Sigmoid colon (tissue), 7 donors: ENCODE measurements around the gene SLC25A23. TPM values are rescaled to one million over a fixed set of nuclear protein-coding genes. Genes with fewer than 3 reads are reported as not detected.

Experiments
- DNase-seq: peaks from one replicate; pipeline ENCODE4 v3.0.0-alpha.2; 2019
- H3K27ac ChIP-seq, 4 donors: fragments of 200-600 bp; sonication (generic); one replicate each; pipeline ENCODE4 v1.5.1; 2016 to 2019; ENCODE audit warnings: mild to moderate bottlenecking in 1 of 4
- H3K27me3 ChIP-seq, 3 donors: fragments of 200-600 bp; sonication (generic); one replicate each; pipeline ENCODE4 v1.5.1; 2019; ENCODE audit warnings: mild to moderate bottlenecking in 1 of 3
- H3K36me3 ChIP-seq, 4 donors: fragments of 200-600 bp; sonication (generic); one replicate each; pipeline ENCODE4 v1.5.1; 2016 to 2019
- H3K4me1 ChIP-seq, 4 donors: fragments of 200-600 bp; sonication (generic); one replicate each; pipeline ENCODE4 v1.5.1; 2017 to 2019
- H3K4me3 ChIP-seq, 4 donors: fragments of 200-600 bp; sonication (generic); one replicate each; pipeline ENCODE4 v1.5.1; 2017 to 2019; ENCODE audit warnings: mild to moderate bottlenecking in 2 of 4, moderate library complexity in 1 of 4
- H3K9me3 ChIP-seq, 4 donors: fragments of 200-600 bp in 3 of 4; sonication (generic) in 3 of 4; one replicate each; pipeline versions ENCODE4 v1.5.1 to v1.6.1; 2013 to 2019
- EP300 ChIP-seq, 4 donors: sonication (generic); formaldehyde crosslinking; IDR thresholded peaks; one replicate each; pipeline ENCODE4 v1.6.1; 2017; ENCODE audit warnings: antibody characterized with exemption in 4 of 4
- POLR2A ChIP-seq, 2 donors: fragments of 450-650 bp; IDR thresholded peaks; one replicate each; pipeline ENCODE4 v1.6.1; 2016; ENCODE audit warnings: antibody characterized with exemption in 2 of 2, mild to moderate bottlenecking in 2 of 2, moderate library complexity in 2 of 2
- POLR2AphosphoS5 ChIP-seq, 4 donors: sonication (generic); formaldehyde crosslinking; IDR thresholded peaks; one replicate each; pipeline ENCODE4 v1.6.1; 2017; ENCODE audit warnings: antibody characterized with exemption in 4 of 4
- WGBS, 2 donors: extraction: QIAGEN DNeasy Blood & Tissue Kit; methylation state at CpG; one replicate each; pipeline ENCODE4 v1.1.7; 2013; 5-methylcytosine and 5-hydroxymethylcytosine counted together
- intact Hi-C: fragments of 100-400 bp; cut with DNase I; formaldehyde crosslinking; loops from one replicate; pipeline ENCODE4 v1.15.1; 2023
- polyA plus RNA-seq, 3 donors: library from polyadenylated mRNA; stranded (reverse); fragments of 200-250 nt; gene quantifications; one replicate each; pipeline ENCODE4 v1.2.3, GENCODE V29; 2013
- total RNA-seq, 4 donors: library from RNA; depleted of rRNA; stranded (reverse); fragments of >200 nt; gene quantifications; one replicate each; pipeline ENCODE4 v1.1.0, GENCODE V29; 2016
- TF ChIP-seq, protein P1 (sequence below), 4 experiments: fragments of 450-650 bp in 3 of 4; fragments of 200-600 bp in 1 of 4; IDR thresholded peaks; one replicate each; pipeline ENCODE4 v1.5.1; 2016 to 2019; ENCODE audit warnings: antibody characterized with exemption in 4 of 4, mild to moderate bottlenecking in 3 of 4, moderate library complexity in 2 of 4
- donor health status: healthy with polysubstance abuse.
- donor health status: Bipolar disorder and iron deficiency.
- donor health status: healthy.

The SLC25A23 gene
- total and polyA plus RNA-seq, 7 donors, result 61.5 to 188 (median 87.8) TPM

DNA sequence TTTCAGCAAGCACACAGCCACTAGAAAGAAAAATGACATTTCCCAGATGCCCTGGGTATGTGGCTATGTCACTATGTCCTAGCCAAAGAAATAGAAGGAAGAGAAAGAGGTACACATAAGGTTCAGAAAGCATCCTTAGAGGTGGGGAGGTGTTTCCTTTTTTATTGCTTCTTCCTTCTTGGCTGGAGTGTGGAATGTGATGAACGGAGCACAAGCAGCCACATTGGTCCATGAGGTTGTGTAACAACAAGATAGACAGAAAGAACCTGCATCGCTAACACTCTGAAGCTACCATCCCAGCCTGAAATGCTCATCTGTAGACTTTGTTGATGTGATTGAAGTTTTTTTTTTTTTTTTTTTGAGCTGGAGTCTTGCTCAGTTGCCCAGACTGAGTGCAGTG is 6.7 kb downstream of the SLC25A23 start:
- intact Hi-C loops, result no loop called here
- DNase-seq, result no peak
- no peak for TF ChIP-seq EP300 (IDR thresholded peaks at IDR 0.05)
- no peak for TF ChIP-seq POLR2AphosphoS5 (IDR thresholded peaks at IDR 0.05)
- no peak for TF ChIP-seq POLR2A (IDR thresholded peaks at IDR 0.05)
- TF ChIP-seq, protein P1, sequence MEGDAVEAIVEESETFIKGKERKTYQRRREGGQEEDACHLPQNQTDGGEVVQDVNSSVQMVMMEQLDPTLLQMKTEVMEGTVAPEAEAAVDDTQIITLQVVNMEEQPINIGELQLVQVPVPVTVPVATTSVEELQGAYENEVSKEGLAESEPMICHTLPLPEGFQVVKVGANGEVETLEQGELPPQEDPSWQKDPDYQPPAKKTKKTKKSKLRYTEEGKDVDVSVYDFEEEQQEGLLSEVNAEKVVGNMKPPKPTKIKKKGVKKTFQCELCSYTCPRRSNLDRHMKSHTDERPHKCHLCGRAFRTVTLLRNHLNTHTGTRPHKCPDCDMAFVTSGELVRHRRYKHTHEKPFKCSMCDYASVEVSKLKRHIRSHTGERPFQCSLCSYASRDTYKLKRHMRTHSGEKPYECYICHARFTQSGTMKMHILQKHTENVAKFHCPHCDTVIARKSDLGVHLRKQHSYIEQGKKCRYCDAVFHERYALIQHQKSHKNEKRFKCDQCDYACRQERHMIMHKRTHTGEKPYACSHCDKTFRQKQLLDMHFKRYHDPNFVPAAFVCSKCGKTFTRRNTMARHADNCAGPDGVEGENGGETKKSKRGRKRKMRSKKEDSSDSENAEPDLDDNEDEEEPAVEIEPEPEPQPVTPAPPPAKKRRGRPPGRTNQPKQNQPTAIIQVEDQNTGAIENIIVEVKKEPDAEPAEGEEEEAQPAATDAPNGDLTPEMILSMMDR (IDR thresholded peaks at IDR 0.05), result no peak
- WGBS, 2 donors, result 97 to 100% methylated on average over 2 of the region's 2 CpGs
- Histone ChIP-seq H3K4me3 (no peak overlapping the region), H3K36me3 (peaks cover 14 to 79% (median 30%) of the 10 kb centered on the region in 4 donors), H3K4me1 (peaks cover 0 to 6% (median 2%) of the 10 kb centered on the region in 4 donors), H3K9me3 (peaks cover 0 to 11% (median 4%) of the 10 kb centered on the region in 4 donors), H3K27ac (no peak overlapping the region), H3K27me3 (no peaks in the 10 kb centered on the region)

GRCh38 chr19:6452223-6452614 is 7.4 kb downstream of the SLC25A23 start:
- Histone ChIP-seq H3K4me1 (no peaks in the 10 kb centered on the region), H3K9me3 (peaks cover 0 to 11% (median 4%) of the 10 kb centered on the region in 4 donors), H3K27ac (no peak overlapping the region), H3K4me3 (no peak overlapping the region), H3K36me3 (peaks cover 14 to 80% (median 30%) of the 10 kb centered on the region in 4 donors), H3K27me3 (no peaks in the 10 kb centered on the region)
- WGBS, 2 donors, result 96 to 98% methylated on average over 19 of the region's 19 CpGs
- intact Hi-C loops, result no loop called here
- TF ChIP-seq EP300 (IDR thresholded peaks at IDR 0.05) (no peak), POLR2AphosphoS5 (IDR thresholded peaks at IDR 0.05) (no peak)
- TF ChIP-seq, protein P1 (IDR thresholded peaks at IDR 0.05), result no peak
- DNase-seq, result no peak

DNA sequence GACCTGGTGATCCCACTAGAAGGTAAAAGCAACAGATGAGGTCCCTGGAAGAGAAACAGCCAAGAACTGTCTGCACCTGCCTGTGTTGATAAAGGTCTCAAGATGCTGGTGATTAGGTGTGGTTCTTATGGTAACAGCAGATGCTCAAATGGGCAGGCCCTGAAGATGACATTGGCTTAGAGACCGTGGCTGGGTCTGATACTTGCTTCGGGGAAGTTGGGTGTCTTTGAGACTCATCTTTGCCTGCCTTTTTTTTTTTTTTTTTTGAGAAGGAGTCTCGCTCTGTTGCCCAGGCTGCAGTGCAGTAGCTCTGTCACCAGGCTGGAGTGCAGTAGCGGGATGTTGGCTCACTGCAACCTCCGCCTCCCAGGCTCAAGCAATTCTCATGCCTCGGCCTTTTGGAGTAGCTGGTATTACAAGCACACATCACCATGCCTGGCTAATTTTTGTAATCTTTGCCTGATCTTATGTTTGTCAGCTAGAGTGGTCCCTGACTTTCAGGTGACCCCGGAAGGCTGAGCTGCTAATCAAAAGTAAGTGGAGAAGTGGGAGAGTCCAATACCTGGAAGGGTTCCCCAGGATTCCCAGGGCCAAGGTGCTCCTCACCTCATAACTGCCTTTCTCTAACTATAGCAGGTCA is 7.9 kb downstream of the SLC25A23 start:
- H3K27me3 ChIP-seq, result no peaks in the 10 kb centered on the region
- WGBS, 2 donors, result 91 to 96% methylated on average over 7 of the region's 7 CpGs
- TF ChIP-seq POLR2AphosphoS5 (IDR thresholded peaks at IDR 0.05) (no peak), EP300 (IDR thresholded peaks at IDR 0.05) (no peak), POLR2A (IDR thresholded peaks at IDR 0.05) (no peak)
- intact Hi-C loops, result no loop called here
- H3K27ac ChIP-seq, result no peak overlapping the region
- H3K36me3 ChIP-seq, result peaks cover 14 to 80% (median 30%) of the 10 kb centered on the region in 4 donors
- H3K4me3 ChIP-seq, result no peak overlapping the region
- DNase-seq, result no peak
- H3K9me3 ChIP-seq, result peaks cover 0 to 11% (median 4%) of the 10 kb centered on the region in 4 donors
- H3K4me1 ChIP-seq, result no peaks in the 10 kb centered on the region

- no peak for DNase-seq
- TF ChIP-seq POLR2AphosphoS5 (IDR thresholded peaks at IDR 0.05) (no peak), POLR2A (IDR thresholded peaks at IDR 0.05) (no peak), EP300 (IDR thresholded peaks at IDR 0.05) (no peak)
- TF ChIP-seq, protein P1 (IDR thresholded peaks at IDR 0.05), result no peak
- Histone ChIP-seq H3K27me3 (no peaks in the 10 kb centered on the region), H3K4me3 (no peak overlapping the region), H3K27ac (no peak overlapping the region), H3K36me3 (peaks cover 14 to 82% (median 22%) of the 10 kb centered on the region in 4 donors), H3K9me3 (peaks cover 0 to 11% (median 4%) of the 10 kb centered on the region in 4 donors), H3K4me1 (no peaks in the 10 kb centered on the region)
- intact Hi-C loops, result no loop called here
- 96 to 97% methylated on average over 5 of the region's 5 CpGs for WGBS, 2 donors
Measured at GRCh38 chr19:6450166-6450565, 9.4 kb downstream of the SLC25A23 start.

GRCh38 chr19:6448045-6448444 is 11.5 kb downstream of the SLC25A23 start:
- no peak for DNase-seq
- WGBS, 2 donors, result 92 to 94% methylated on average over 3 of the region's 3 CpGs
- H3K9me3 ChIP-seq, result no peaks in the 10 kb centered on the region
- no peak for TF ChIP-seq EP300 (IDR thresholded peaks at IDR 0.05)
- no peak for TF ChIP-seq POLR2A (IDR thresholded peaks at IDR 0.05)
- TF ChIP-seq, protein P1 (IDR thresholded peaks at IDR 0.05), result no peak
- no peak for TF ChIP-seq POLR2AphosphoS5 (IDR thresholded peaks at IDR 0.05)
- H3K27me3 ChIP-seq, result no peaks in the 10 kb centered on the region
- H3K27ac ChIP-seq, result no peak overlapping the region
- H3K36me3 ChIP-seq, result peaks cover 0 to 81% (median 2%) of the 10 kb centered on the region in 4 donors
- no peak overlapping the region for H3K4me3 ChIP-seq
- no peaks in the 10 kb centered on the region for H3K4me1 ChIP-seq
- intact Hi-C loops, result no loop called here
